HG03378 (cell line): ENCODE results near the gene PRKAR1B.

Source experiments
- ATAC-seq: cut with Tn5 transposase; IDR thresholded peaks from one replicate; pipeline ENCODE4 v1.9.1; 2021; ENCODE audit warnings: mild to moderate bottlenecking, moderate library complexity; ENCODE audit not compliant: unreplicated experiment

The PRKAR1B gene

DNA sequence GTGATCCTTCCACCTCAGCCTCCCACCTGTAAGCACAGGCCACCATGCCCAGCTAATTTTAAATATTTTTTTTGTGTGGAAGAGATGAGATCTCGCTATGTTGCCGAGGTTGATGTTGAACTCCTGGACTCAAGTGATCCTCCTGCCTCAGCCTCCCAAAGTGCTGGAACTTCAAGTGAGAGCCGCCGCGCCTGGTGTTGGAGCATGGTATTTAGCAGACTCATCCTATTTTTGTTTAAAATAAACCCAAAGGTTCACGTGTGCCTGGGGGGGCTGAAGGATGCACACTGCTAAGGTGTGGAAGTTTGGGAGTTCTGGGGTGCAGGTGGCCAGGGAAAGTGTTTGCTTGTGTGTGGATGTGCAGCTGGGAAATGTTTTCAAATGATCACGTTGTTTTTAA lies 225.6 kb downstream of the PRKAR1B start:
- ATAC-seq = no peak

DNA sequence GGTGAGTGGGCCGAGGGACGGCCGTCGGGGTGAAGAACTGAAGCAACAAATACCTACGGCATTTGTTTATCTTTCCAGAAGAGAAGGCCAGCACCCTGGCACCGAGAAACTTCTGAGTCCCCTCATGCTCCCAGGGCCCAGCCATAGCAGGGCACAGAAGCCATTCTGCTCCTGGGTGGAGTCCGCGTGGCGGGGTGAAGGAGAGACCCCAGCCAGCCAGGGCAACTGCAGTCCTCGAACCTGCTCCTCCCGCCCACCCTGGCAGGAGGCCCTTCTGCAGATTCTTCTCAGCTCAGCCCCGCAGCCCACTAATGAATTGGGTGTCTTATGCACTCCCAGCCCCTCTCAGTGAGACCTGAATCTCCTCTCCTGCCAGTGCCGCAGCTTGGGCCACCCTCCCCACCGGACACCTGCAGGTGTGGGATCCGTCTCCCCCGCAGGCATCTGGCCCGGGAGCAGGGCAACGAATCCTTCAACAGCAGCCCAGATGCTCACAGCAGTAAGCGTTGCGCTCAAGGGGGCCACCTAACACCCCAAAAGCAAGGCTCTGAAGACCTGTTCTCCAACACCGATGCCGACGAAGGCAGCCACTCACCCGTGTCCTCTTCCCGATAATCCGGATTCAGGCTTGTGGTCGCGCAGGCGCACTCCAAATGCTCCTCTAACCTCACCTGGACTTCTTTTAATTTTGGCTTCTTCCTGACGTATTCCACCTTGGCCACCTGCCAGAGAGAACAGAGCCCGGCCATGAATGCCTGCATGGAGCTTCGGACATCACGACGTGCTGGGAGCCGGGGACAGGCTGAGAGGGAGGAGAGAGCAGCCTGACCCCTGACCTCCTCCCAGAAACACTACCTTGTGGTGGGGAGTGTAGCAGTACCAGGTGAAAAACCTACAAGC lies 226.3 kb downstream of the PRKAR1B start:
- ATAC-seq = no peak

DNA sequence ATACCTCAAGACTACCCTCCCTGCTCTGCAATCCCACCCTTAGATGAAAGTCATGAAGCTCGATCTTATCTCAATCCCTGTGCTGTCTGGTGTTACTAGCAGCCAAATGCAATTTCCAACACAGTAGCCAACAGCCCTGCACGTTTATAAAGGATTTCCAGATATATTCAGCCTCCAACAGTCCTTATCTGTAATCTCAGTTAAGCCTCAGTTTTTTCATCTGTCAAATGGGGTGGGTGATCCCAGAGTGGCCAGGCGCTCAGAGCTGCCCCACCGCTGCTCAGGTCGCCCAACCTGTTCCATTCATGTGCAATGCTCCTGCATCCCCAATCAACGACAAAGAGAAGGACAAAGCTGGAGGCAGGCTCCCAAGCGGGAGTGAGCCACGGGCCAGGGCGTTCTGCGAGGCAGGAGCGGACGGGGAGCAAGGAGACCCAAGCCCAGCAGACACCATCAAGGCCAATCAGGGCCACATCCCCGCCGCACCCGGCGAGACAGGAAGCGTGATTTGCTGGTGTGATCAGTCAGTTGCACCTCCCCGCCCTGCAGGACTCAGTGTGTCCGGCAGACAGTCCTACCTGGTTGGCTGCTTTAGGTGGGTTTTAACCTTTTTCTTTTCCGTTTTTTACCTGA lies 227.1 kb downstream of the PRKAR1B start:
- no peak for ATAC-seq
